Heart right ventricle (tissue), 16 donors: ENCODE measurements around the gene DGKI. TPM values are rescaled to one million over a fixed set of nuclear protein-coding genes. Genes with fewer than 3 reads are reported as not detected.
"Not testable (repeated sequence)": the region's sequence is repeated elsewhere in the genome, so short reads cannot be mapped to it uniquely, and the experiment has no call there.

Experiments
- ATAC-seq, 8 donors: fragments of 200-7000 bp; cut with Tn5 transposase; one replicate each; pipeline ENCODE4 v1.9.1; 2020; ENCODE audit warnings: mild to moderate bottlenecking in 8 of 8, moderate library complexity in 8 of 8, moderate number of reproducible peaks in 1 of 8
- DNase-seq, 2 donors: peaks; one replicate each; pipeline ENCODE4 v3.0.0-alpha.2; 2020
- H3K27ac ChIP-seq, 10 donors: fragments of 200-600 bp; sonication (generic) in 2 of 10; one replicate each; pipeline versions ENCODE4 v1.5.0 to v1.8.0; 2020 to 2022; ENCODE audit warnings: mild to moderate bottlenecking in 3 of 10
- H3K27me3 ChIP-seq, 7 donors: fragments of 200-600 bp; one replicate each; pipeline ENCODE4 v1.8.0; 2021 to 2022; ENCODE audit warnings: mild to moderate bottlenecking in 2 of 7
- H3K36me3 ChIP-seq, 9 donors: fragments of 200-600 bp; sonication (generic) in 1 of 9; one replicate each; pipeline versions ENCODE4 v1.5.0 to v1.8.0; 2020 to 2022; ENCODE audit warnings: mild to moderate bottlenecking in 2 of 9
- H3K4me1 ChIP-seq, 9 donors: fragments of 200-600 bp; sonication (generic) in 1 of 9; one replicate each; pipeline versions ENCODE4 v1.5.0 to v1.8.0; 2020 to 2022; ENCODE audit warnings: mild to moderate bottlenecking in 4 of 9
- H3K4me3 ChIP-seq, 10 donors: fragments of 200-600 bp; sonication (generic) in 2 of 10; one replicate each; pipeline versions ENCODE4 v1.5.0 to v1.8.0; 2020 to 2022; ENCODE audit warnings: mild to moderate bottlenecking in 7 of 10, moderate library complexity in 2 of 10
- H3K9me3 ChIP-seq, 11 donors: fragments of 200-600 bp in 10 of 11; sonication (generic) in 2 of 11; one replicate each; pipeline versions ENCODE4 v1.5.0 to v1.8.0; 2013 to 2022; ENCODE audit warnings: mild to moderate bottlenecking in 2 of 11, control low read depth in 1 of 11, moderate library complexity in 1 of 11
- CTCF ChIP-seq, 9 donors: fragments of 200-600 bp; sonication (generic) in 2 of 9; IDR thresholded peaks; one replicate each; pipeline versions ENCODE4 v1.5.0 to v1.8.0; 2021 to 2022; ENCODE audit warnings: antibody characterized with exemption in 9 of 9, mild to moderate bottlenecking in 5 of 9, moderate library complexity in 1 of 9
- WGBS, 2 donors: extraction: QIAGEN DNeasy Blood & Tissue Kit; methylation state at CpG; one replicate each; pipeline ENCODE4 v1.1.7; 2013; ENCODE audit warnings: inconsistent platforms in 1 of 2; 5-methylcytosine and 5-hydroxymethylcytosine counted together
- intact Hi-C, 10 donors: fragments of 100-400 bp; cut with DNase I; formaldehyde crosslinking; loops; one replicate each; pipeline versions ENCODE4 v1.11.1 to v1.14.2; 2022
- polyA plus RNA-seq, 2 donors: library from polyadenylated mRNA; stranded (reverse); fragments of 200-250 nt; gene quantifications; one replicate each; pipeline ENCODE4 v1.2.3, GENCODE V29; 2013
- total RNA-seq, 10 donors: library from RNA; stranded (reverse); fragmentation: NEBNext Ultra II Directional in 3 of 10; extraction: Animal tissue kit (Norgen Biotek cat#: 25700) in 3 of 10; gene quantifications; one replicate each; pipeline versions ENCODE4 v1.2.1 to v1.2.4, GENCODE V29; 2021 to 2023
- donor health status: Arrhythmogenic right ventricular cardiomyopathy.
- donor health status: ischemic (EF 13 %, LVEDD 7.1; RV severe dilation, severe dysfunction).
- donor health status: healthy with polysubstance abuse.
- donor health status: DM: no; HTN: yes; CAD: no.
- donor health status: DM: no; HTN: no; CAD: no.
- donor health status: ischemic (EF 25% LVEDD 6.9; RV normal size, moderate dysfunction).
- donor health status: ischemic (EF 25% LVEDD 5.7; RV mildly dilated, moderate dysfunction).
- donor health status: healthy.
- donor health status: DM: yes; HTN: yes; CAD: no.
- donor health status: Ischemic cardiomyopathy.
- donor health status: ischemic (EF 35%, LVEDD 5.7; RV mildly dilated, moderate dysfunction).
- donor health status: nonischemic (EF 11% LVEDD 7.7; RV severe dilation, severe dysfunction).
- donor health status: DM: yes; HTN: yes; CAD: no.
- donor health status: PGD.
- donor health status: ischemic (EF 29% LVEDD 5.4; RV normal size, mild dysfunction).
- donor health status: nonischemic (EF 23%, LVEDD 6.1; RV moderate dilation, normal function).

The DGKI gene
- total and polyA plus RNA-seq, 12 donors: 0.16 to 2.6 (median 1.2) TPM

GRCh38 chr7:137836113-137836509 is 10.7 kb downstream of the DGKI start:
- no peak for DNase-seq
- intact Hi-C loops: loop anchor here in 1 of 10 donors (10.0 kb wide), 1 partner anchor 191 kb away; no protein-coding TSS in a partner anchor
- ATAC-seq: no peak
- peaks cover 0 to 21% (median 9%) of the 10 kb centered on the region in 11 donors for H3K9me3 ChIP-seq
- TF ChIP-seq CTCF (IDR thresholded peaks at IDR 0.05): no peak
- no peaks in the 10 kb centered on the region for H3K36me3 ChIP-seq
- no peaks in the 10 kb centered on the region for H3K27me3 ChIP-seq
- no peak overlapping the region for H3K27ac ChIP-seq
- no peak overlapping the region for H3K4me3 ChIP-seq
- H3K4me1 ChIP-seq: no peaks in the 10 kb centered on the region
- WGBS, 2 donors: 93 to 96% methylated on average over 3 of the region's 3 CpGs

GRCh38 chr7:137835486-137836112 is 11.2 kb downstream of the DGKI start:
- no peaks in the 10 kb centered on the region for H3K4me1 ChIP-seq
- H3K27me3 ChIP-seq: no peaks in the 10 kb centered on the region
- DNase-seq: no peak
- no peak for ATAC-seq
- intact Hi-C loops: loop anchor here in 1 of 10 donors (10.0 kb wide), 1 partner anchor 191 kb away; no protein-coding TSS in a partner anchor
- no peak overlapping the region for H3K27ac ChIP-seq
- TF ChIP-seq CTCF (IDR thresholded peaks at IDR 0.05): no peak
- H3K36me3 ChIP-seq: no peaks in the 10 kb centered on the region
- 68 to 84% methylated on average over 3 of the region's 3 CpGs for WGBS, 2 donors
- H3K4me3 ChIP-seq: no peak overlapping the region
- H3K9me3 ChIP-seq: peaks cover 0 to 21% (median 9%) of the 10 kb centered on the region in 11 donors

- no peak overlapping the region for H3K27ac ChIP-seq
- no peak for ATAC-seq
Observed at GRCh38 chr7:137834552-137834951, 12.2 kb downstream of the DGKI start.

GRCh38 chr7:137832990-137833389 is 13.8 kb downstream of the DGKI start:
- not testable (repeated sequence) for H3K27me3 ChIP-seq, H3K4me3 ChIP-seq, DNase-seq, H3K36me3 ChIP-seq, ATAC-seq, H3K27ac ChIP-seq
- peaks cover 0 to 21% (median 9%) of the 10 kb centered on the region in 11 donors for H3K9me3 ChIP-seq
- H3K4me1 ChIP-seq: peaks cover 0 to 24% (median 3%) of the 10 kb centered on the region in 9 donors
- intact Hi-C loops: loop anchor here in 1 of 10 donors (10.0 kb wide), 1 partner anchor 188 kb away; no protein-coding TSS in a partner anchor
- WGBS, 2 donors: 91 to 96% methylated on average over 2 of the region's 2 CpGs

More at GRCh38 chr7:137834552-137834951, 12.2 kb downstream of the DGKI start:
- Histone ChIP-seq H3K4me3 (no peak overlapping the region), H3K27me3 (no peaks in the 10 kb centered on the region), H3K4me1 (peaks cover 0 to 9% (median 0%) of the 10 kb centered on the region in 9 donors), H3K9me3 (peaks cover 0 to 21% (median 9%) of the 10 kb centered on the region in 11 donors), H3K36me3 (no peaks in the 10 kb centered on the region)
- no peak for DNase-seq
- intact Hi-C loops: loop anchor here in 1 of 10 donors (10.0 kb wide), 1 partner anchor 190 kb away; no protein-coding TSS in a partner anchor
- WGBS, 2 donors: 100% methylated on average over 1 of the region's 1 CpG
- no peak for TF ChIP-seq CTCF (IDR thresholded peaks at IDR 0.05)

GRCh38 chr7:137832382-137832781 is 14.4 kb downstream of the DGKI start:
- ATAC-seq: no peak
- 93 to 97% methylated on average over 2 of the region's 2 CpGs for WGBS, 2 donors

GRCh38 chr7:137831555-137831954 is 15.2 kb downstream of the DGKI start:
- not testable (repeated sequence) for H3K4me3 ChIP-seq, ATAC-seq, DNase-seq, H3K36me3 ChIP-seq, H3K27ac ChIP-seq, H3K27me3 ChIP-seq
- Histone ChIP-seq H3K9me3 (peaks cover 0 to 21% (median 9%) of the 10 kb centered on the region in 11 donors), H3K4me1 (peaks cover 0 to 25% (median 3%) of the 10 kb centered on the region in 9 donors)
- intact Hi-C loops: loop anchor here in 1 of 10 donors (10.0 kb wide), 1 partner anchor 187 kb away; no protein-coding TSS in a partner anchor
- 97 to 100% methylated on average over 1 of the region's 1 CpG for WGBS, 2 donors

More at GRCh38 chr7:137832382-137832781, 14.4 kb downstream of the DGKI start:
- intact Hi-C loops: loop anchor here in 1 of 10 donors (10.0 kb wide), 1 partner anchor 188 kb away; no protein-coding TSS in a partner anchor
- TF ChIP-seq CTCF (IDR thresholded peaks at IDR 0.05): no peak
- H3K4me1 ChIP-seq: peaks cover 0 to 25% (median 3%) of the 10 kb centered on the region in 9 donors
- no peak overlapping the region for H3K27ac ChIP-seq
- no peaks in the 10 kb centered on the region for H3K27me3 ChIP-seq
- H3K36me3 ChIP-seq: no peaks in the 10 kb centered on the region
- peaks cover 0 to 21% (median 9%) of the 10 kb centered on the region in 11 donors for H3K9me3 ChIP-seq
- DNase-seq: no peak
- no peak overlapping the region for H3K4me3 ChIP-seq
